HCT116 (cell line): ENCODE data around the gene DOP1A. TPM values are rescaled to one million over a fixed set of nuclear protein-coding genes. Genes with fewer than 3 reads are reported as not detected.

Experiments
- ATAC-seq: fragments of 200-7000 bp; cut with Tn5 transposase; 2 replicates; pipeline ENCODE4 v1.9.1; 2020; ENCODE audit warnings: mild to moderate bottlenecking, moderate library complexity
- BruUV-seq: library from RNA; stranded (reverse); fragments of 400-500 nt; replicated peaks from 2 replicates; lab custom pipeline; 2021; lab: Mats Ljungman, UMichigan
- CTCF ChIA-PET: fragments of 300-600 bp; sonication (Branson Sonifier 250); formaldehyde crosslinking; loops from one replicate; lab custom pipeline; 2021; ENCODE audit warnings: antibody characterized with exemption; lab: Charles Lee
- POLR2A ChIA-PET: fragments of 300-600, 350-600 bp; sonication (Branson Sonifier 250); formaldehyde crosslinking; loops from one replicate; lab custom pipeline; 2021; ENCODE audit warnings: antibody characterized with exemption; lab: Charles Lee
- RAD21 ChIA-PET, 2 experiments: fragments of 300-600 bp; sonication (Branson Sonifier 250); formaldehyde crosslinking; loops; one replicate each; lab custom pipeline; 2023; ENCODE audit warnings: low total read pairs in 2 of 2; ENCODE audit not compliant: uncharacterized antibody in 2 of 2, unreplicated experiment in 2 of 2, low non-redundant PET in 1 of 2; lab: Charles Lee
- DNase-seq: peaks from one replicate; pipeline ENCODE4 v3.0.0-alpha.2; 2010; ENCODE audit warnings: low read depth, low spot score
- H2AFZ ChIP-seq: fragments of 200-600 bp; shearing (Covaris generic), sonication (generic); 2 replicates; pipeline ENCODE4 v1.6.1; 2017; ENCODE audit warnings: low read depth, mixed run types, mixed read lengths, antibody characterized with exemption, low read length; ENCODE audit not compliant: poor library complexity, severe bottlenecking
- H3K27ac ChIP-seq: 2 replicates; pipeline ENCODE4 v1.5.1; 2012; ENCODE audit warnings: low read depth, low read length
- H3K27me3 ChIP-seq: fragments of 200-600 bp; sonication (generic); 2 replicates; pipeline ENCODE4 v1.6.1; 2016; ENCODE audit warnings: mixed run types, low read length, mixed read lengths; ENCODE audit not compliant: insufficient read depth
- H3K36me3 ChIP-seq, 2 experiments: fragments of 200-500 bp in 1 of 2; fragments of 200-600 bp in 1 of 2; sonication (Bioruptor generic) in 1 of 2; sonication (generic) in 1 of 2; 2 replicates each; pipeline versions ENCODE4 v1.5.1 to v1.6.1; 2014 to 2016; ENCODE audit warnings: low read length in 2 of 2, inconsistent platforms in 1 of 2, mixed read lengths in 1 of 2, mixed run types in 1 of 2; ENCODE audit not compliant: insufficient read depth in 2 of 2, control insufficient read depth in 1 of 2
- H3K4me1 ChIP-seq, 2 experiments: fragments of 200-600 bp in 1 of 2; sonication (generic) in 1 of 2; 2 replicates each; pipeline versions ENCODE4 v1.5.1 to v1.6.1; 2012 to 2017; ENCODE audit warnings: low read length in 2 of 2, inconsistent platforms in 1 of 2, mild to moderate bottlenecking in 1 of 2, mixed read lengths in 1 of 2, mixed run types in 1 of 2, moderate library complexity in 1 of 2; ENCODE audit not compliant: insufficient read depth in 2 of 2, control insufficient read depth in 1 of 2
- H3K4me2 ChIP-seq: fragments of 200-600 bp; sonication (generic); 2 replicates; pipeline ENCODE4 v1.6.1; 2017; ENCODE audit warnings: mixed run types, low read length, mixed read lengths
- H3K4me3 ChIP-seq, 2 experiments: fragments of 200-600 bp in 1 of 2; sonication (generic) in 1 of 2; replicated peaks in 1 of 2; 2 replicates each; pipeline ENCODE4 v1.5.1; 2011 to 2016; ENCODE audit warnings: low read length in 2 of 2, control low read depth in 1 of 2, low read depth in 1 of 2, mild to moderate bottlenecking in 1 of 2, mixed read lengths in 1 of 2, mixed run types in 1 of 2
- H3K79me2 ChIP-seq: fragments of 200-600 bp; sonication (generic); 2 replicates; pipeline ENCODE4 v1.6.1; 2017; ENCODE audit warnings: mild to moderate bottlenecking, mixed run types, low read length, moderate library complexity, mixed read lengths; ENCODE audit not compliant: insufficient read depth
- H3K9ac ChIP-seq: fragments of 200-600 bp; sonication (generic); 2 replicates; pipeline ENCODE4 v1.6.1; 2016; ENCODE audit warnings: low read length, mixed read lengths
- H3K9me2 ChIP-seq: fragments of 200-600 bp; sonication (generic), shearing (Covaris generic); 2 replicates; pipeline ENCODE4 v1.6.1; 2017; ENCODE audit warnings: mixed run types, mild to moderate bottlenecking, moderate library complexity; ENCODE audit not compliant: insufficient read depth
- H3K9me3 ChIP-seq, 2 experiments: fragments of 200-500 bp in 1 of 2; fragments of 200-600 bp in 1 of 2; sonication (Bioruptor generic) in 1 of 2; sonication (generic) in 1 of 2; 2 replicates each; pipeline ENCODE4 v1.6.1; 2014 to 2017; ENCODE audit warnings: low read length in 2 of 2, mixed read lengths in 2 of 2, inconsistent platforms in 1 of 2, low read depth in 1 of 2, mild to moderate bottlenecking in 1 of 2, mixed run types in 1 of 2, moderate library complexity in 1 of 2; ENCODE audit not compliant: control insufficient read depth in 1 of 2, insufficient read depth in 1 of 2
- H4K20me1 ChIP-seq: fragments of 200-600 bp; sonication (generic), shearing (Covaris generic); 2 replicates; pipeline ENCODE4 v1.6.1; 2017; ENCODE audit warnings: mixed run types, mild to moderate bottlenecking, moderate library complexity; ENCODE audit not compliant: insufficient read depth
- ATF3 ChIP-seq: IDR thresholded peaks from 2 replicates; pipeline ENCODE4 v1.6.1; 2012
- CBX3 ChIP-seq: IDR thresholded peaks from 2 replicates; pipeline ENCODE4 v1.6.1; 2012; ENCODE audit warnings: low read depth
- CEBPB ChIP-seq: IDR thresholded peaks from 2 replicates; pipeline ENCODE4 v1.6.1; 2012; ENCODE audit warnings: low read depth
- EGR1 ChIP-seq: IDR thresholded peaks from 2 replicates; pipeline ENCODE4 v1.6.1; 2012; ENCODE audit warnings: low read depth
- ELF1 ChIP-seq: IDR thresholded peaks from 2 replicates; pipeline ENCODE4 v1.6.1; 2012; ENCODE audit warnings: low read depth, borderline replicate concordance
- EZH2 ChIP-seq: fragments of 200-600 bp; sonication (generic); IDR thresholded peaks from 2 replicates; pipeline ENCODE4 v1.6.1; 2017; ENCODE audit warnings: antibody characterized with exemption, mixed run types
- EZH2phosphoT487 ChIP-seq: fragments of 200-600 bp; IDR thresholded peaks from 2 replicates; pipeline ENCODE4 v1.6.1; 2018; ENCODE audit warnings: antibody characterized with exemption, borderline replicate concordance
- FOSL1 ChIP-seq: IDR thresholded peaks from 2 replicates; pipeline ENCODE4 v1.6.1; 2012; ENCODE audit warnings: low read depth
- JUND ChIP-seq: IDR thresholded peaks from 2 replicates; pipeline ENCODE4 v1.6.1; 2012
- MAX ChIP-seq: IDR thresholded peaks from 2 replicates; pipeline ENCODE4 v1.6.1; 2012
- POLR2A ChIP-seq: IDR thresholded peaks from 2 replicates; pipeline ENCODE4 v1.7.0; 2011; ENCODE audit warnings: borderline replicate concordance; ENCODE audit not compliant: insufficient read depth, insufficient read length; ENCODE audit errors: extremely low read depth
- POLR2AphosphoS5 ChIP-seq: IDR thresholded peaks from 2 replicates; pipeline ENCODE4 v1.6.1; 2011; ENCODE audit warnings: mild to moderate bottlenecking, low read depth, low read length, moderate library complexity
- SIN3A ChIP-seq: IDR thresholded peaks from 2 replicates; pipeline ENCODE4 v1.6.1; 2012; ENCODE audit warnings: low read depth
- SP1 ChIP-seq: IDR thresholded peaks from 2 replicates; pipeline ENCODE4 v1.6.1; 2012; ENCODE audit warnings: low read depth
- TCF7L2 ChIP-seq: IDR thresholded peaks from 2 replicates; pipeline ENCODE4 v1.7.0; 2011; ENCODE audit warnings: borderline replicate concordance, inconsistent platforms; ENCODE audit not compliant: insufficient read depth, insufficient read length; ENCODE audit errors: extremely low read depth
- YY1 ChIP-seq: IDR thresholded peaks from 2 replicates; pipeline ENCODE4 v1.6.1; 2011; ENCODE audit warnings: low read length, low read depth, moderate library complexity, mild to moderate bottlenecking; ENCODE audit not compliant: insufficient replicate concordance; ENCODE audit errors: extremely low read depth
- ZBTB33 ChIP-seq: IDR thresholded peaks from 2 replicates; pipeline ENCODE4 v1.6.1; 2011; ENCODE audit warnings: mild to moderate bottlenecking, low read length, moderate library complexity; ENCODE audit not compliant: insufficient replicate concordance; ENCODE audit errors: extremely low read depth
- ZFX ChIP-seq: fragments of 450-650 bp; IDR thresholded peaks from 2 replicates; pipeline ENCODE4 v1.6.1; 2017
- ZNF274 ChIP-seq: fragments of 200-500 bp; sonication (Bioruptor generic); IDR thresholded peaks from 2 replicates; pipeline ENCODE4 v1.6.1; 2014; ENCODE audit warnings: mild to moderate bottlenecking, low read depth, low read length, inconsistent platforms
- intact Hi-C: fragments of 100-400 bp; cut with micrococcal nuclease; formaldehyde crosslinking; loops from 2 replicates; pipeline ENCODE4 v1.10.0; 2022
- total RNA-seq: library from RNA; stranded (reverse); gene quantifications from one replicate; pipeline ENCODE4 v1.2.1, GENCODE V29; 2021; ENCODE audit not compliant: unreplicated experiment

The DOP1A gene
- total RNA-seq, 1 experiment from 2014 or later = 7.1 TPM

GRCh38 chr6:83169106-83169505, 101.6 kb downstream of the DOP1A start:
- intact Hi-C loops = no loop called here
- H3K9me3 ChIP-seq = no peaks in the 10 kb centered on the region
- H4K20me1 ChIP-seq = no peaks in the 10 kb centered on the region
- H3K9ac ChIP-seq = no peak overlapping the region
- no TSS peak for BruUV-seq
- no peaks in the 10 kb centered on the region for H3K79me2 ChIP-seq
- ChIA-PET POLR2A (no interaction called here), CTCF (no interaction called here), RAD21 (no interaction called here)
- no peak overlapping the region for H3K27ac ChIP-seq
- DNase-seq (no peak), ATAC-seq (no peak)
- no peaks in the 10 kb centered on the region for H3K27me3 ChIP-seq
- H3K4me2 ChIP-seq = no peak overlapping the region
- TF ChIP-seq POLR2A (no peak), JUND (no peak), EZH2phosphoT487 (no peak)
- H3K4me1 ChIP-seq = no peaks in the 10 kb centered on the region
- H2AFZ ChIP-seq = no peak overlapping the region
- H3K36me3 ChIP-seq = peaks cover 37 to 53% of the 10 kb centered on the region in 2 experiments
- H3K9me2 ChIP-seq = no peaks in the 10 kb centered on the region
- H3K4me3 ChIP-seq = no peak overlapping the region

- no peak overlapping the region for H3K4me2 ChIP-seq
Measured at GRCh38 chr6:83169511-83169910, 102.0 kb downstream of the DOP1A start.

More at GRCh38 chr6:83169511-83169910, 102.0 kb downstream of the DOP1A start:
- no peak overlapping the region for H3K9ac ChIP-seq
- no peaks in the 10 kb centered on the region for H3K27me3 ChIP-seq
- ATAC-seq (no peak), DNase-seq (no peak)
- H2AFZ ChIP-seq = no peak overlapping the region
- H3K36me3 ChIP-seq = peaks cover 39 to 57% of the 10 kb centered on the region in 2 experiments
- ChIA-PET CTCF (no interaction called here), POLR2A (no interaction called here), RAD21 (no interaction called here)
- BruUV-seq = no TSS peak
- no peaks in the 10 kb centered on the region for H3K9me2 ChIP-seq
- no peaks in the 10 kb centered on the region for H3K4me1 ChIP-seq
- no peak overlapping the region for H3K4me3 ChIP-seq
- intact Hi-C loops = no loop called here
- no peak for TF ChIP-seq ELF1
- TF ChIP-seq CBX3 = no peak
- TF ChIP-seq POLR2A = no peak
- no peak for TF ChIP-seq EZH2phosphoT487
- no peak for TF ChIP-seq ZNF274
- no peak for TF ChIP-seq ZFX
- TF ChIP-seq MAX = no peak
- TF ChIP-seq EZH2 = no peak
- TF ChIP-seq YY1 = no peak
- no peak for TF ChIP-seq SIN3A
- no peak for TF ChIP-seq ATF3
- no peak for TF ChIP-seq FOSL1
- TF ChIP-seq EGR1 = no peak
- TF ChIP-seq CEBPB = no peak
- TF ChIP-seq ZBTB33 = no peak
- no peak for TF ChIP-seq POLR2AphosphoS5
- TF ChIP-seq TCF7L2 = no peak
- TF ChIP-seq SP1 = no peak
- no peaks in the 10 kb centered on the region for H3K79me2 ChIP-seq
- no peaks in the 10 kb centered on the region for H4K20me1 ChIP-seq
- H3K9me3 ChIP-seq = no peaks in the 10 kb centered on the region
- no peak overlapping the region for H3K27ac ChIP-seq
